K562 (cell line): ENCODE results near the gene GLRX2. TPM values are rescaled to one million over a fixed set of nuclear protein-coding genes. Genes with fewer than 3 reads are reported as not detected.

Experiments used
- CXXC5 ChIP-seq: fragments of 250-450 bp; sonication (Bioruptor Pico); IDR thresholded peaks from 2 replicates; pipeline ENCODE4 v1.8.0; 2022; ENCODE audit warnings: inconsistent platforms, mild to moderate bottlenecking, moderate library complexity
- ERF ChIP-seq: fragments of 450-650 bp; formaldehyde crosslinking; IDR thresholded peaks from 2 replicates; pipeline ENCODE4 v1.4.0; 2020; ENCODE audit warnings: mild to moderate bottlenecking, mixed read lengths
- ETV1 ChIP-seq: fragments of 450-650 bp; conservative IDR thresholded peaks from 2 replicates; pipeline ENCODE4 v1.6.1; 2016; ENCODE audit warnings: missing genetic modification characterization, control low read depth, low read depth, missing compliant biosample characterization
- HBP1 ChIP-seq: fragments of 450-650 bp; formaldehyde crosslinking; IDR thresholded peaks from 2 replicates; pipeline ENCODE4 v1.4.0; 2022; ENCODE audit warnings: missing genetic modification characterization
- HCFC1 ChIP-seq: IDR thresholded peaks from 2 replicates; pipeline ENCODE4 v1.6.1; 2012; ENCODE audit warnings: low read depth, low read length, improper control_type of control experiment
- MTF1 ChIP-seq: fragments of 250-450 bp; sonication (Bioruptor Pico); IDR thresholded peaks from 2 replicates; pipeline ENCODE4 v1.9.0; 2021; ENCODE audit warnings: moderate library complexity, mild to moderate bottlenecking, inconsistent platforms, borderline replicate concordance
- SREBF1 ChIP-seq: fragments of 150-350 bp; IDR thresholded peaks from 2 replicates; pipeline ENCODE4 v1.6.1; 2014; ENCODE audit warnings: antibody characterized with exemption, low read depth, low read length, borderline replicate concordance
- ZBED1 ChIP-seq: IDR thresholded peaks from 2 replicates; pipeline ENCODE4 v1.6.1; 2014
- ZBTB9 ChIP-seq: fragments of 450-650 bp; formaldehyde crosslinking; IDR thresholded peaks from 2 replicates; pipeline ENCODE4 v1.4.0; 2020; ENCODE audit warnings: mild to moderate bottlenecking, moderate library complexity
- ZNF384 ChIP-seq: IDR thresholded peaks from 2 replicates; pipeline ENCODE4 v1.6.1; 2012; ENCODE audit warnings: low read depth, low read length, improper control_type of control experiment
- polyA plus RNA-seq, 8 experiments: library from polyadenylated mRNA; depleted of rRNA in 4 of 8; stranded (reverse) in 5 of 8; unstranded in 3 of 8; fragments of >200 nt; fragmentation: Nextera tagmentation in 2 of 8; fragmentation: Illumina TruSeq in 1 of 8; extraction: Ambion mirVana in 2 of 8; extraction: Trizol in 1 of 8; gene quantifications; 2 replicates each; pipeline versions ENCODE4 v1.2.1 to v1.2.3, GENCODE V29; 2011 to 2014; ENCODE audit warnings: inconsistent platforms in 1 of 8, missing spikeins in 1 of 8
- total RNA-seq, 7 experiments: library from RNA; depleted of rRNA in 6 of 7; stranded (reverse); fragments of >200 nt in 6 of 7; fragmentation: Illumina TruSeq in 2 of 7; extraction: Trizol in 2 of 7; gene quantifications; 2 replicates each; pipeline versions ENCODE4 v1.2.1 to v1.2.3, GENCODE V29; 2011 to 2021; ENCODE audit warnings: low replicate concordance in 1 of 7
- TF ChIP-seq, protein P1 (sequence below): fragments of 250-450 bp; sonication (Bioruptor Pico); IDR thresholded peaks from 2 replicates; pipeline ENCODE4 v1.8.0; 2022; ENCODE audit warnings: moderate library complexity, mild to moderate bottlenecking, inconsistent platforms
- TF ChIP-seq, protein P2 (sequence below): fragments of 200-800 bp; sonication (Bioruptor generic); IDR thresholded peaks from 2 replicates; pipeline ENCODE4 v1.6.1; 2017; ENCODE audit warnings: missing genetic modification characterization, missing compliant biosample characterization

The GLRX2 gene
- total and polyA plus RNA-seq, 9 of the 15 experiments (the other 6 are each of a cell fraction or from before 2014, with no cell fraction given) = 13.3 to 82.6 (median 55.1) TPM

- TF ChIP-seq ZBTB9 (CRISPR knock-in tag) = peak; percentile 62; the same call in 1 of the 2 replicates
- TF ChIP-seq CXXC5 = 0 out of 2 replicates have a peak, but pooled peaks have one; percentile 21
- TF ChIP-seq HCFC1 = no peak
- TF ChIP-seq ERF (CRISPR knock-in tag) = 0 out of 2 replicates have a peak, but pooled peaks have one; percentile 57
- TF ChIP-seq ETV1 = peak; percentile 27; the same call in 1 of the 2 replicates
- no peak for TF ChIP-seq SREBF1
- no peak for TF ChIP-seq ZNF384
- TF ChIP-seq ZBED1 = 0 out of 2 replicates have a peak, but pooled peaks have one; percentile 33
- TF ChIP-seq, protein P1, sequence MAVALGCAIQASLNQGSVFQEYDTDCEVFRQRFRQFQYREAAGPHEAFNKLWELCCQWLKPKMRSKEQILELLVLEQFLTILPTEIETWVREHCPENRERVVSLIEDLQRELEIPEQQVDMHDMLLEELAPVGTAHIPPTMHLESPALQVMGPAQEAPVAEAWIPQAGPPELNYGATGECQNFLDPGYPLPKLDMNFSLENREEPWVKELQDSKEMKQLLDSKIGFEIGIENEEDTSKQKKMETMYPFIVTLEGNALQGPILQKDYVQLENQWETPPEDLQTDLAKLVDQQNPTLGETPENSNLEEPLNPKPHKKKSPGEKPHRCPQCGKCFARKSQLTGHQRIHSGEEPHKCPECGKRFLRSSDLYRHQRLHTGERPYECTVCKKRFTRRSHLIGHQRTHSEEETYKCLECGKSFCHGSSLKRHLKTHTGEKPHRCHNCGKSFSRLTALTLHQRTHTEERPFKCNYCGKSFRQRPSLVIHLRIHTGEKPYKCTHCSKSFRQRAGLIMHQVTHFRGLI (CRISPR knock-in tag) = 0 out of 2 replicates have a peak, but pooled peaks have one; percentile 26
- TF ChIP-seq MTF1 (CRISPR knock-in tag) = no peak
- TF ChIP-seq HBP1 (CRISPR knock-in tag) = 0 out of 2 replicates have a peak, but pooled peaks have one; percentile 16
- TF ChIP-seq, protein P2, sequence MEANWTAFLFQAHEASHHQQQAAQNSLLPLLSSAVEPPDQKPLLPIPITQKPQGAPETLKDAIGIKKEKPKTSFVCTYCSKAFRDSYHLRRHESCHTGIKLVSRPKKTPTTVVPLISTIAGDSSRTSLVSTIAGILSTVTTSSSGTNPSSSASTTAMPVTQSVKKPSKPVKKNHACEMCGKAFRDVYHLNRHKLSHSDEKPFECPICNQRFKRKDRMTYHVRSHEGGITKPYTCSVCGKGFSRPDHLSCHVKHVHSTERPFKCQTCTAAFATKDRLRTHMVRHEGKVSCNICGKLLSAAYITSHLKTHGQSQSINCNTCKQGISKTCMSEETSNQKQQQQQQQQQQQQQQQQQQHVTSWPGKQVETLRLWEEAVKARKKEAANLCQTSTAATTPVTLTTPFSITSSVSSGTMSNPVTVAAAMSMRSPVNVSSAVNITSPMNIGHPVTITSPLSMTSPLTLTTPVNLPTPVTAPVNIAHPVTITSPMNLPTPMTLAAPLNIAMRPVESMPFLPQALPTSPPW (CRISPR knock-in tag) = 0 out of 2 replicates have a peak, but pooled peaks have one; percentile 4
These were observed 34.3 kb downstream of the GLRX2 start (continued) for GRCh38 chr1:193070942-193071341.
